A673 (cell line): Measurements from ENCODE around the gene FCHO1.

Experiments used
- CTCF ChIP-seq: fragments of 300-800, 200-600 bp; sonication (generic); conservative IDR thresholded peaks from 2 replicates; pipeline ENCODE4 v1.5.1; 2017; ENCODE audit warnings: low read depth, mild to moderate bottlenecking, antibody characterized with exemption, low read length, moderate library complexity, mixed read lengths
- EZH2 ChIP-seq: fragments of 200-600 bp; sonication (generic); IDR thresholded peaks from 2 replicates; pipeline ENCODE4 v1.6.1; 2017; ENCODE audit warnings: borderline replicate concordance, low read depth, mild to moderate bottlenecking, mixed read lengths, antibody characterized with exemption, low read length; ENCODE audit not compliant: poor library complexity, severe bottlenecking

- TF ChIP-seq CTCF: no peak
- TF ChIP-seq EZH2: no peak
Measured at GRCh38 chr19:17831419-17831888, 80.2 kb downstream of the FCHO1 start.
